Measurements from ENCODE around the gene CEP78. TPM values are rescaled to one million over a fixed set of nuclear protein-coding genes. Genes with fewer than 3 reads are reported as not detected.

The CEP78 gene
- total RNA-seq, 5 donors from 2014 or later (not counting 1 experiment from before 2014, with no cell fraction given) = 23.2 to 37.4 (median 29.5) TPM

DNA sequence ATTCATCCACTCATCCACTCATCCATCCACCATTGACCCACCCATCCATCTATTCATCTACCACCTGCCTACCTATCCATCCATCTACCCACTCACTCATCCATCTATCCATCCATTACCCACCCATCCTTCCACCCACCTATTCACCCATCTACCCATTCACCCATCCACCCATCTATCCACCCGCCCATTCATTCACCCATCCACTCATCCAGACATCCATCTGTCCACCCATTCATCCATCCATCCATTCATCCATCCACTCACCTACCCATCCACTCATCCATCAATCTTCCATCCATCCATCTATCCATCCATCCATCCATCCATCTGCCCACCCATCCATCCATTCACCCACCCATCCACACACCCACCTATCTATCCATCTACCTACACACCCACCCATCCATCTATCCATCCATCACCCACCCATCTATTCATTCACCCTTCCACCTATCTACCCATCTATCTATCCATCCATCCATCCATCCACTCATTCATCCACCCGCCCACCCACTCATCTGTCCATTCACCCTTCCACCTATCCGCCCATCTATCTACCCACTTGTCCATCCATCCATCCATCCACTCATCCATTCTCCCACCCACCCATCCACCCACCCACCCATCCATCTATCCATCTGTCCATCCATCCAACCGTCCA is 84.3 kb downstream of the CEP78 start:
- no peak overlapping the region for H3K27ac Mint-ChIP-seq
- no peaks in the 10 kb centered on the region for H3K4me1 Mint-ChIP-seq
- DNase-seq (no peak), ATAC-seq (replicated peaks in 1 of 4) (no peak)
- ChIA-PET CTCF (no interaction called here), POLR2A (no interaction called here)
- H3K9me3 Mint-ChIP-seq = peaks cover 0 to 4% (median 0%) of the 10 kb centered on the region in 3 donors
- WGBS (ENCODE audit: insufficient coverage) = 95% methylated on average over 3 of the region's 4 CpGs
- H3K27me3 ChIP-seq (replicated peaks in 1 of 2; ENCODE audit: control insufficient read depth in 2 of 2, extremely low read depth in 1 of 2, insufficient read depth in 2 of 2, low read length in 1 of 2) = no peaks in the 10 kb centered on the region
- H3K4me3 Mint-ChIP-seq = no peak overlapping the region
- peaks cover 8% of the 10 kb centered on the region in 2 donors for H3K36me3 ChIP-seq (ENCODE audit: control insufficient read depth in 2 of 2, extremely low read depth in 1 of 2, insufficient read depth in 1 of 2, low read length in 1 of 2)
- no peaks in the 10 kb centered on the region for H3K9me3 ChIP-seq
- H3K27ac ChIP-seq (ENCODE audit: low read length) = no peak overlapping the region
- H3K4me1 ChIP-seq (ENCODE audit: control insufficient read depth in 1 of 2, extremely low read depth in 1 of 2, insufficient read depth in 2 of 2, low read length in 2 of 2) = no peaks in the 10 kb centered on the region
- peaks cover 45% of the 10 kb centered on the region for H3K36me3 Mint-ChIP-seq
- H3K27me3 Mint-ChIP-seq = no peaks in the 10 kb centered on the region
- H3K4me3 ChIP-seq (ENCODE audit: control insufficient read depth in 1 of 2, extremely low read depth in 1 of 2, low read length in 1 of 2) = no peak overlapping the region

DNA sequence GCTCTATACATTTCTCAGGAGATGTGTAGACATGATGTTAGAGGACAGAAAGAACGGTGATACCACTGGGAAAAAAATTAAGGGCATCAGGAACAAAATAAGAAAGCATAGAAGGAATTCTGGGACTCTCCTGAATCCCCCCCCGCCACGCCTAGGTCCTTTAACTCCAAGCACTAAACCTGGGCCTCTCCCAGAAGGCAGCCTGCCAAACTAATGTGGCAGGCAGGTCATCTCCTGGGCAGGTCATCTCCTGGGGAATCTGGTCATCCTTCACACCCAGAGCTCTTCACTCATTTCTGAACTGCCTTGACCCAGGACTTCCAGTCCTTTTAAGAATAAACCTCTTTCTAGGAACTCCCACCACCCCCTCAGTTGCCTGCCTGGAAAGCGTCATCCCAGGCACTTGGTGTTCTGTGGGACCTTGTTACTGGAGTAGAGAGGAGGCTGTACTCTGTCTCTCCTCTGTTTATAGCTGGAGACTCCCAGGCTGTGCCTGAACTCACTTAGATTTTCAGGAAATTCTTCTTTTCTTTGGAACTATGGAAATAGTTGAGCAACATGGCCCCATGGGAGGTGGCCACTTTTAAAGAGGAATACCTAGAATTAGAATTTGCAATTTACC is 85.1 kb downstream of the CEP78 start:
- CTCF ChIA-PET = no interaction called here
- H3K4me1 Mint-ChIP-seq = peaks cover 0 to 6% (median 0%) of the 10 kb centered on the region in 3 donors
- Histone ChIP-seq H3K36me3 (ENCODE audit: control insufficient read depth in 2 of 2, extremely low read depth in 1 of 2, insufficient read depth in 1 of 2, low read length in 1 of 2) (peaks cover 8% of the 10 kb centered on the region in 2 donors), H3K9me3 (no peaks in the 10 kb centered on the region), H3K4me1 (ENCODE audit: control insufficient read depth in 1 of 2, extremely low read depth in 1 of 2, insufficient read depth in 2 of 2, low read length in 2 of 2) (no peaks in the 10 kb centered on the region), H3K27ac (ENCODE audit: low read length) (no peak overlapping the region), H3K4me3 (ENCODE audit: control insufficient read depth in 1 of 2, extremely low read depth in 1 of 2, low read length in 1 of 2) (no peak overlapping the region), H3K27me3 (replicated peaks in 1 of 2; ENCODE audit: control insufficient read depth in 2 of 2, extremely low read depth in 1 of 2, insufficient read depth in 2 of 2, low read length in 1 of 2) (no peaks in the 10 kb centered on the region)
- ATAC-seq (replicated peaks in 1 of 4) (no peak), DNase-seq (no peak)
- peaks cover 45% of the 10 kb centered on the region for H3K36me3 Mint-ChIP-seq
- no peaks in the 10 kb centered on the region for H3K27me3 Mint-ChIP-seq
- H3K4me3 Mint-ChIP-seq = no peak overlapping the region
- H3K9me3 Mint-ChIP-seq = peaks cover 0 to 4% (median 0%) of the 10 kb centered on the region in 3 donors
- WGBS (ENCODE audit: insufficient coverage) = 100% methylated on average over 2 of the region's 4 CpGs
- POLR2A ChIA-PET = no interaction called here
- H3K27ac Mint-ChIP-seq = no peak overlapping the region

DNA sequence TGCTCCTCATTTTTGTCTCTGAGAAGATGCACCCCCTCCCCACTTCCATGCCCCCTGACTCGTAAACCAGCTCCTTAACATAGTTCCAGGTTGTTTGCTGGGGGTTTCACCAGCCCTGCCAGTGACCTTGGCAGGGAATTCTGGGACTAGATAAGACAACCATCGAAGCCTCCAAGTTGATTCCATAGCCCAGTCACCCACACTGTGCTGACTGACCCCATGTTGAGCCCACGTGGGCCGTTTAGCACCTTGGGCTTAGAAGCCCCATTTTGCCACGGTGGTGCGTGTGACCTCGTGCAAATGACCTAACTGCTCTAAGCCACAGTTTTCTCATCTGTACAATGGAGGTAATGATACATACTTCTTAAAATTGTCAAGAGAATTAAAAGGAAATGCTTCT is 85.6 kb downstream of the CEP78 start:
- WGBS (ENCODE audit: insufficient coverage) = 72% methylated on average over 2 of the region's 7 CpGs
- Mint-ChIP-seq H3K36me3 (peaks cover 42% of the 10 kb centered on the region), H3K4me3 (no peak overlapping the region), H3K9me3 (peaks cover 0 to 4% (median 0%) of the 10 kb centered on the region in 3 donors), H3K27ac (no peak overlapping the region), H3K4me1 (peaks cover 0 to 6% (median 0%) of the 10 kb centered on the region in 3 donors), H3K27me3 (no peaks in the 10 kb centered on the region)
- ATAC-seq (replicated peaks in 1 of 4) (no peak), DNase-seq (no peak)
- no peaks in the 10 kb centered on the region for H3K4me1 ChIP-seq (ENCODE audit: control insufficient read depth in 1 of 2, extremely low read depth in 1 of 2, insufficient read depth in 2 of 2, low read length in 2 of 2)
- no peaks in the 10 kb centered on the region for H3K9me3 ChIP-seq
- CTCF ChIA-PET = interaction anchor here in 1 of 2 donors (0.5 kb wide), 1 partner anchor 10 kb away, joined by 3 read pairs; no protein-coding TSS in a partner anchor
- POLR2A ChIA-PET = no interaction called here
- H3K27ac ChIP-seq (ENCODE audit: low read length) = no peak overlapping the region
- no peaks in the 10 kb centered on the region for H3K27me3 ChIP-seq (replicated peaks in 1 of 2; ENCODE audit: control insufficient read depth in 2 of 2, extremely low read depth in 1 of 2, insufficient read depth in 2 of 2, low read length in 1 of 2)
- no peak overlapping the region for H3K4me3 ChIP-seq (ENCODE audit: control insufficient read depth in 1 of 2, extremely low read depth in 1 of 2, low read length in 1 of 2)
- H3K36me3 ChIP-seq (ENCODE audit: control insufficient read depth in 2 of 2, extremely low read depth in 1 of 2, insufficient read depth in 1 of 2, low read length in 1 of 2) = peaks cover 8% of the 10 kb centered on the region in 2 donors

GRCh38 chr9:78324068-78324650 is 88.3 kb downstream of the CEP78 start:
- Mint-ChIP-seq H3K4me3 (no peak overlapping the region), H3K4me1 (peaks cover 0 to 6% (median 0%) of the 10 kb centered on the region in 3 donors), H3K36me3 (peaks cover 28% of the 10 kb centered on the region), H3K9me3 (peaks cover 0 to 4% (median 0%) of the 10 kb centered on the region in 3 donors), H3K27ac (no peak overlapping the region), H3K27me3 (no peaks in the 10 kb centered on the region)
- H3K4me1 ChIP-seq (ENCODE audit: control insufficient read depth in 1 of 2, extremely low read depth in 1 of 2, insufficient read depth in 2 of 2, low read length in 2 of 2) = no peaks in the 10 kb centered on the region
- ATAC-seq (replicated peaks in 1 of 4) = no peak
- no peak overlapping the region for H3K4me3 ChIP-seq (ENCODE audit: control insufficient read depth in 1 of 2, extremely low read depth in 1 of 2, low read length in 1 of 2)
- no peaks in the 10 kb centered on the region for H3K36me3 ChIP-seq (ENCODE audit: control insufficient read depth in 2 of 2, extremely low read depth in 1 of 2, insufficient read depth in 1 of 2, low read length in 1 of 2)
- no peaks in the 10 kb centered on the region for H3K27me3 ChIP-seq (replicated peaks in 1 of 2; ENCODE audit: control insufficient read depth in 2 of 2, extremely low read depth in 1 of 2, insufficient read depth in 2 of 2, low read length in 1 of 2)
- CTCF ChIA-PET = no interaction called here
- H3K27ac ChIP-seq (ENCODE audit: low read length) = no peak overlapping the region
- H3K9me3 ChIP-seq = no peaks in the 10 kb centered on the region
- no peak for DNase-seq
- WGBS (ENCODE audit: insufficient coverage) = 76% methylated on average over 6 of the region's 10 CpGs
- POLR2A ChIA-PET = no interaction called here

- H3K4me3 ChIP-seq (ENCODE audit: control insufficient read depth in 1 of 2, extremely low read depth in 1 of 2, low read length in 1 of 2) = no peak overlapping the region
- H3K9me3 Mint-ChIP-seq = peaks cover 0 to 4% (median 0%) of the 10 kb centered on the region in 3 donors
- no peak overlapping the region for H3K27ac Mint-ChIP-seq
- ChIA-PET POLR2A (no interaction called here), CTCF (no interaction called here)
- peaks cover 0 to 6% (median 0%) of the 10 kb centered on the region in 3 donors for H3K4me1 Mint-ChIP-seq
- H3K9me3 ChIP-seq = no peaks in the 10 kb centered on the region
- ATAC-seq (replicated peaks in 1 of 4) (no peak), DNase-seq (no peak)
- WGBS (ENCODE audit: insufficient coverage) = 97% methylated on average over 6 of the region's 8 CpGs
- peaks cover 27% of the 10 kb centered on the region for H3K36me3 Mint-ChIP-seq
- H3K27ac ChIP-seq (ENCODE audit: low read length) = no peak overlapping the region
- H3K4me1 ChIP-seq (ENCODE audit: control insufficient read depth in 1 of 2, extremely low read depth in 1 of 2, insufficient read depth in 2 of 2, low read length in 2 of 2) = no peaks in the 10 kb centered on the region
- no peaks in the 10 kb centered on the region for H3K27me3 Mint-ChIP-seq
- no peaks in the 10 kb centered on the region for H3K36me3 ChIP-seq (ENCODE audit: control insufficient read depth in 2 of 2, extremely low read depth in 1 of 2, insufficient read depth in 1 of 2, low read length in 1 of 2)
- no peak overlapping the region for H3K4me3 Mint-ChIP-seq
- H3K27me3 ChIP-seq (replicated peaks in 1 of 2; ENCODE audit: control insufficient read depth in 2 of 2, extremely low read depth in 1 of 2, insufficient read depth in 2 of 2, low read length in 1 of 2) = no peaks in the 10 kb centered on the region
Measured at GRCh38 chr9:78324682-78325081, 88.8 kb downstream of the CEP78 start.

DNA sequence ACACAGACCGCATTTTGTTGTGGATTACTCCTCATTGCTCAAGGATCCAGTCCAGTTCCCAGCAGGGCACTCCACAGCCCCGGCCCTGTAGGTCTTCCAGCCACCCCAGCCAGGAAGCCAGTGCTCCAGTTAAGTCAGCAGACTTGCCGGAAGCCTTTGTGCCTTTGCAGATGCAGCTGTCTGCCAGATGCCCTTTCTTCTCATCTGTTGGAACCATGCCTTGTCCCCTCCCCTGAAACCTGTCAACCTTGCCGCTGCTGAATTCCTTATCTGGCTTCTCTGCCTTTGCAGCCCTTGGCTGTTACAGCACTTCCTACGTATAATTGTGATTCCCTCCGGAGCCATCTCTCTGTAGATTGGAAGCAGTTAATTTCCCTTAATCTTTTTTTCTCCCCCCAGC is 89.5 kb downstream of the CEP78 start:
- Histone ChIP-seq H3K4me1 (ENCODE audit: control insufficient read depth in 1 of 2, extremely low read depth in 1 of 2, insufficient read depth in 2 of 2, low read length in 2 of 2) (no peaks in the 10 kb centered on the region), H3K36me3 (ENCODE audit: control insufficient read depth in 2 of 2, extremely low read depth in 1 of 2, insufficient read depth in 1 of 2, low read length in 1 of 2) (no peaks in the 10 kb centered on the region), H3K27me3 (replicated peaks in 1 of 2; ENCODE audit: control insufficient read depth in 2 of 2, extremely low read depth in 1 of 2, insufficient read depth in 2 of 2, low read length in 1 of 2) (no peaks in the 10 kb centered on the region), H3K9me3 (no peaks in the 10 kb centered on the region), H3K4me3 (ENCODE audit: control insufficient read depth in 1 of 2, extremely low read depth in 1 of 2, low read length in 1 of 2) (no peak overlapping the region), H3K27ac (ENCODE audit: low read length) (no peak overlapping the region)
- peaks cover 26% of the 10 kb centered on the region for H3K36me3 Mint-ChIP-seq
- DNase-seq (peak in 1 of 35 experiments; percentile 1), ATAC-seq (replicated peaks in 1 of 4) (no peak)
- no peak overlapping the region for H3K27ac Mint-ChIP-seq
- H3K27me3 Mint-ChIP-seq = no peaks in the 10 kb centered on the region
- H3K4me3 Mint-ChIP-seq = no peak overlapping the region
- POLR2A ChIA-PET = no interaction called here
- no peaks in the 10 kb centered on the region for H3K9me3 Mint-ChIP-seq
- CTCF ChIA-PET = no interaction called here
- WGBS (ENCODE audit: insufficient coverage) = 52% methylated on average over 3 of the region's 6 CpGs
- peaks cover 0 to 6% (median 0%) of the 10 kb centered on the region in 3 donors for H3K4me1 Mint-ChIP-seq
